ENCODE data around the gene LIFR.
"Not testable (repeated sequence)": the region's sequence is repeated elsewhere in the genome, so short reads cannot be mapped to it uniquely, and the experiment has no call there.

The LIFR gene

GRCh38 chr5:38575476-38575875, 19.0 kb upstream of the LIFR start:
- Histone ChIP-seq H3K4me3 (IDR thresholded peaks at IDR 0.05; ENCODE audit: insufficient read depth, low read depth, low read length) (no peak overlapping the region), H2AFZ (ENCODE audit: low read depth) (no peak overlapping the region), H4K20me1 (ENCODE audit: insufficient read depth) (no peaks in the 10 kb centered on the region), H3K36me3 (ENCODE audit: insufficient read depth) (no peaks in the 10 kb centered on the region), H3K4me1 (ENCODE audit: low read depth, poor library complexity, severe bottlenecking) (no peaks in the 10 kb centered on the region), H3K4me2 (no peak overlapping the region), H3K9ac (no peak overlapping the region), H3K79me2 (ENCODE audit: insufficient read depth, low read depth) (no peaks in the 10 kb centered on the region), H3K27ac (no peak overlapping the region), H3K27me3 (ENCODE audit: insufficient read depth, low read depth) (no peaks in the 10 kb centered on the region)
- TF ChIP-seq CTCF (conservative IDR thresholded peaks at IDR 0.05; ENCODE audit: low read depth, low read length) = no peak

- Histone ChIP-seq H3K4me3 (IDR thresholded peaks at IDR 0.05; ENCODE audit: insufficient read depth, low read depth, low read length) (no peak overlapping the region), H3K79me2 (ENCODE audit: insufficient read depth, low read depth) (no peaks in the 10 kb centered on the region), H3K4me1 (ENCODE audit: low read depth, poor library complexity, severe bottlenecking) (no peaks in the 10 kb centered on the region), H3K27me3 (ENCODE audit: insufficient read depth, low read depth) (no peaks in the 10 kb centered on the region), H4K20me1 (ENCODE audit: insufficient read depth) (no peaks in the 10 kb centered on the region), H3K36me3 (ENCODE audit: insufficient read depth) (no peaks in the 10 kb centered on the region), H3K4me2 (no peak overlapping the region), H3K9ac (no peak overlapping the region), H2AFZ (ENCODE audit: low read depth) (no peak overlapping the region), H3K27ac (no peak overlapping the region)
- no peak for TF ChIP-seq CTCF (conservative IDR thresholded peaks at IDR 0.05; ENCODE audit: low read depth, low read length)
Observed at GRCh38 chr5:38574009-38574408, 17.6 kb upstream of the LIFR start.

- no peak overlapping the region for H3K4me2 ChIP-seq
- H4K20me1 ChIP-seq (ENCODE audit: insufficient read depth) = no peaks in the 10 kb centered on the region
- H3K36me3 ChIP-seq (ENCODE audit: insufficient read depth) = no peaks in the 10 kb centered on the region
- no peaks in the 10 kb centered on the region for H3K27me3 ChIP-seq (ENCODE audit: insufficient read depth, low read depth)
- no peak overlapping the region for H3K9ac ChIP-seq
- TF ChIP-seq CTCF (conservative IDR thresholded peaks at IDR 0.05; ENCODE audit: low read depth, low read length) = no peak
- no peak overlapping the region for H3K27ac ChIP-seq
- no peaks in the 10 kb centered on the region for H3K4me1 ChIP-seq (ENCODE audit: low read depth, poor library complexity, severe bottlenecking)
- H2AFZ ChIP-seq (ENCODE audit: low read depth) = no peak overlapping the region
- H3K4me3 ChIP-seq (IDR thresholded peaks at IDR 0.05; ENCODE audit: insufficient read depth, low read depth, low read length) = no peak overlapping the region
- no peaks in the 10 kb centered on the region for H3K79me2 ChIP-seq (ENCODE audit: insufficient read depth, low read depth)
Observed at GRCh38 chr5:38573521-38573920, 17.1 kb upstream of the LIFR start.

GRCh38 chr5:38569180-38569579, 12.7 kb upstream of the LIFR start:
- H3K4me1 ChIP-seq (ENCODE audit: low read depth, poor library complexity, severe bottlenecking) = no peaks in the 10 kb centered on the region
- no peak overlapping the region for H3K4me2 ChIP-seq
- no peak overlapping the region for H2AFZ ChIP-seq (ENCODE audit: low read depth)
- H4K20me1 ChIP-seq (ENCODE audit: insufficient read depth) = no peaks in the 10 kb centered on the region
- H3K36me3 ChIP-seq (ENCODE audit: insufficient read depth) = no peaks in the 10 kb centered on the region
- TF ChIP-seq CTCF (conservative IDR thresholded peaks at IDR 0.05; ENCODE audit: low read depth, low read length) = no peak
- no peaks in the 10 kb centered on the region for H3K27me3 ChIP-seq (ENCODE audit: insufficient read depth, low read depth)
- H3K27ac ChIP-seq = no peak overlapping the region
- no peak overlapping the region for H3K9ac ChIP-seq
- no peaks in the 10 kb centered on the region for H3K79me2 ChIP-seq (ENCODE audit: insufficient read depth, low read depth)
- H3K4me3 ChIP-seq (IDR thresholded peaks at IDR 0.05; ENCODE audit: insufficient read depth, low read depth, low read length) = no peak overlapping the region

GRCh38 chr5:38567306-38567705, 10.9 kb upstream of the LIFR start:
- H3K36me3 ChIP-seq (ENCODE audit: insufficient read depth); H3K9ac ChIP-seq; H2AFZ ChIP-seq (ENCODE audit: low read depth); H3K4me1 ChIP-seq (ENCODE audit: low read depth, poor library complexity, severe bottlenecking); H4K20me1 ChIP-seq (ENCODE audit: insufficient read depth); H3K27ac ChIP-seq; H3K4me3 ChIP-seq (IDR thresholded peaks at IDR 0.05; ENCODE audit: insufficient read depth, low read depth, low read length); H3K4me2 ChIP-seq; H3K79me2 ChIP-seq (ENCODE audit: insufficient read depth, low read depth); H3K27me3 ChIP-seq (ENCODE audit: insufficient read depth, low read depth): not testable (repeated sequence)

Measured in KMS-11 (cell line).